Endothelial cell of umbilical vein (primary cell): ENCODE data around the gene SCNM1. TPM values are rescaled to one million over a fixed set of nuclear protein-coding genes. Genes with fewer than 3 reads are reported as not detected.

Experiments used
- BruUV-seq: library from RNA; stranded (reverse); fragments of 400-500 nt; replicated peaks from 2 replicates; lab custom pipeline; 2021; lab: Mats Ljungman, UMichigan
- CTCF ChIA-PET: fragments of 300-600, 350-600 bp; sonication (Branson Sonifier 250); formaldehyde crosslinking; loops from one replicate; lab custom pipeline; 2021; ENCODE audit warnings: antibody characterized with exemption, inconsistent platforms; lab: Charles Lee
- POLR2A ChIA-PET: fragments of 300-600, 350-600 bp; sonication (Branson Sonifier 250); formaldehyde crosslinking; loops from one replicate; lab custom pipeline; 2021; ENCODE audit warnings: antibody characterized with exemption, inconsistent platforms; lab: Charles Lee
- DNase-seq: peaks from one replicate; pipeline ENCODE4 v3.0.0-alpha.2; 2011; ENCODE audit warnings: low read depth, low spot score
- FAIRE-seq: peaks from 2 replicates; lab custom pipeline; 2011; peaks lifted over from hg19 to GRCh38; lab: Jason Lieb, UNC
- H2AFZ ChIP-seq: 2 replicates; pipeline ENCODE4 v1.6.0; 2012; ENCODE audit warnings: low read depth, low read length, control low read depth, inconsistent platforms
- H3K27ac ChIP-seq: 2 replicates; pipeline ENCODE4 v1.5.1; 2011; ENCODE audit warnings: low read depth, mild to moderate bottlenecking, control low read depth, low read length, moderate library complexity; ENCODE audit not compliant: insufficient read depth
- H3K27me3 ChIP-seq, 2 experiments: 2 replicates each; pipeline versions ENCODE4 v1.6.0 to v1.6.1; 2011; ENCODE audit warnings: low read length in 2 of 2, mixed read lengths in 1 of 2; ENCODE audit not compliant: control insufficient read depth in 2 of 2, insufficient read depth in 2 of 2
- H3K36me3 ChIP-seq, 2 experiments: 2 replicates in 1 of 2; 3 replicates in 1 of 2; pipeline ENCODE4 v1.5.1; 2011; ENCODE audit warnings: low read length in 2 of 2, mild to moderate bottlenecking in 1 of 2, moderate library complexity in 1 of 2; ENCODE audit not compliant: control insufficient read depth in 2 of 2, insufficient read depth in 2 of 2; ENCODE audit errors: extremely low read depth in 1 of 2
- H3K4me1 ChIP-seq: 3 replicates; pipeline ENCODE4 v1.5.1; 2011; ENCODE audit warnings: mild to moderate bottlenecking, low read length; ENCODE audit not compliant: control insufficient read depth, insufficient read depth; ENCODE audit errors: extremely low read depth
- H3K4me2 ChIP-seq: 2 replicates; pipeline ENCODE4 v1.6.1; 2011; ENCODE audit warnings: low read length, control low read depth, mixed read lengths; ENCODE audit not compliant: insufficient read depth
- H3K4me3 ChIP-seq, 3 experiments: fragments of 200-600 bp in 1 of 3; sonication (generic), shearing (Covaris generic) in 1 of 3; replicated peaks in 1 of 3; 2 replicates each; pipeline ENCODE4 v1.5.1; 2011 to 2016; ENCODE audit warnings: control low read depth in 3 of 3, low read length in 3 of 3, mild to moderate bottlenecking in 2 of 3, inconsistent platforms in 1 of 3, low read depth in 1 of 3, moderate library complexity in 1 of 3; ENCODE audit not compliant: insufficient read depth in 1 of 3
- H3K79me2 ChIP-seq: 2 replicates; pipeline ENCODE4 v1.6.0; 2012; ENCODE audit warnings: low read length, inconsistent platforms; ENCODE audit not compliant: control insufficient read depth, insufficient read depth
- H3K9ac ChIP-seq: replicated peaks from 2 replicates; pipeline ENCODE3; 2011; ENCODE audit warnings: low read length, control low read depth; ENCODE audit not compliant: insufficient read depth; ENCODE audit errors: extremely low read depth
- H3K9me1 ChIP-seq: replicated peaks from 3 replicates; pipeline ENCODE4 v1.6.0; 2011; ENCODE audit warnings: mild to moderate bottlenecking, low read length; ENCODE audit not compliant: control insufficient read depth, insufficient read depth; ENCODE audit errors: extremely low read depth
- H3K9me3 ChIP-seq: replicated peaks from 2 replicates; pipeline ENCODE4 v1.5.1; 2012; ENCODE audit warnings: low read length, inconsistent platforms; ENCODE audit not compliant: control insufficient read depth, insufficient read depth
- H4K20me1 ChIP-seq: replicated peaks from 2 replicates; pipeline ENCODE3; 2011; ENCODE audit warnings: mild to moderate bottlenecking, low read length; ENCODE audit not compliant: control insufficient read depth, insufficient read depth; ENCODE audit errors: extremely low read depth
- CTCF ChIP-seq, 2 donors: IDR thresholded peaks; 1 replicate in 1 of 2; 2 replicates in 1 of 2; pipeline ENCODE4 v1.5.1; 2011; ENCODE audit warnings: low read length in 2 of 2, mild to moderate bottlenecking in 2 of 2, moderate library complexity in 2 of 2, control low read depth in 1 of 2, inconsistent platforms in 1 of 2, low read depth in 1 of 2; ENCODE audit not compliant: insufficient read depth in 1 of 2; ENCODE audit errors: extremely low read depth in 1 of 2
- EZH2 ChIP-seq: IDR thresholded peaks from 2 replicates; pipeline ENCODE4 v1.6.1; 2012; ENCODE audit warnings: borderline replicate concordance, low read depth, mild to moderate bottlenecking, moderate library complexity, low read length, inconsistent platforms; ENCODE audit not compliant: severe bottlenecking
- FOS ChIP-seq: IDR thresholded peaks from 2 replicates; pipeline ENCODE4 v1.6.1; 2011; ENCODE audit warnings: mild to moderate bottlenecking, low read length, moderate library complexity, borderline replicate concordance; ENCODE audit not compliant: insufficient read depth
- GATA2 ChIP-seq: IDR thresholded peaks from 2 replicates; pipeline ENCODE4 v1.7.0; 2011; ENCODE audit warnings: low read depth, mild to moderate bottlenecking, moderate library complexity, mixed read lengths, low read length; ENCODE audit not compliant: insufficient read length, insufficient read depth
- JUN ChIP-seq: IDR thresholded peaks from 2 replicates; pipeline ENCODE4 v1.6.1; 2011; ENCODE audit warnings: borderline replicate concordance, low read depth; ENCODE audit not compliant: insufficient read length, insufficient read depth
- MAX ChIP-seq: IDR thresholded peaks from 2 replicates; pipeline ENCODE4 v1.6.1; 2011; ENCODE audit not compliant: insufficient read depth, insufficient read length
- MYC ChIP-seq: IDR thresholded peaks from one replicate; pipeline ENCODE4 v1.6.1; 2011; ENCODE audit warnings: mild to moderate bottlenecking, low read depth, low read length
- POLR2A ChIP-seq: IDR thresholded peaks from 2 replicates; pipeline ENCODE4 v1.6.1; 2012; ENCODE audit warnings: low read depth, mild to moderate bottlenecking, control low read depth, low read length
- POLR2AphosphoS5 ChIP-seq: IDR thresholded peaks from 2 replicates; pipeline ENCODE4 v1.6.1; 2012; ENCODE audit warnings: low read depth, mild to moderate bottlenecking, control low read depth, low read length, moderate library complexity; ENCODE audit not compliant: insufficient read depth
- dilution Hi-C: fragments of 300-500 bp; cut with MboI; formaldehyde crosslinking; loops from one replicate; pipeline ENCODE4 v1.15.0; 2019; ENCODE audit warnings: low sequenced_read_pairs; ENCODE audit not compliant: extremely low pct_ligation_motif_present
- intact Hi-C: fragments of 100-400 bp; cut with micrococcal nuclease; formaldehyde crosslinking; loops from one replicate; pipeline ENCODE4 v1.10.0; 2022
- polyA plus RNA-seq, 4 experiments: library from polyadenylated mRNA; depleted of rRNA in 3 of 4; stranded (reverse) in 3 of 4; unstranded in 1 of 4; fragments of >200 nt; gene quantifications; 2 replicates each; pipeline versions ENCODE4 v1.2.1 to v1.2.3, GENCODE V29; 2011 to 2012; ENCODE audit warnings: missing spikeins in 1 of 4
- total RNA-seq: library from RNA; stranded (reverse); gene quantifications from 2 replicates; pipeline ENCODE4 v1.2.3, GENCODE V29; 2021

Gene SCNM1
- total and polyA plus RNA-seq, 2 donors (not counting 3 experiments of a cell fraction or from before 2014, with no cell fraction given), result 17.3 to 43.1 TPM

DNA sequence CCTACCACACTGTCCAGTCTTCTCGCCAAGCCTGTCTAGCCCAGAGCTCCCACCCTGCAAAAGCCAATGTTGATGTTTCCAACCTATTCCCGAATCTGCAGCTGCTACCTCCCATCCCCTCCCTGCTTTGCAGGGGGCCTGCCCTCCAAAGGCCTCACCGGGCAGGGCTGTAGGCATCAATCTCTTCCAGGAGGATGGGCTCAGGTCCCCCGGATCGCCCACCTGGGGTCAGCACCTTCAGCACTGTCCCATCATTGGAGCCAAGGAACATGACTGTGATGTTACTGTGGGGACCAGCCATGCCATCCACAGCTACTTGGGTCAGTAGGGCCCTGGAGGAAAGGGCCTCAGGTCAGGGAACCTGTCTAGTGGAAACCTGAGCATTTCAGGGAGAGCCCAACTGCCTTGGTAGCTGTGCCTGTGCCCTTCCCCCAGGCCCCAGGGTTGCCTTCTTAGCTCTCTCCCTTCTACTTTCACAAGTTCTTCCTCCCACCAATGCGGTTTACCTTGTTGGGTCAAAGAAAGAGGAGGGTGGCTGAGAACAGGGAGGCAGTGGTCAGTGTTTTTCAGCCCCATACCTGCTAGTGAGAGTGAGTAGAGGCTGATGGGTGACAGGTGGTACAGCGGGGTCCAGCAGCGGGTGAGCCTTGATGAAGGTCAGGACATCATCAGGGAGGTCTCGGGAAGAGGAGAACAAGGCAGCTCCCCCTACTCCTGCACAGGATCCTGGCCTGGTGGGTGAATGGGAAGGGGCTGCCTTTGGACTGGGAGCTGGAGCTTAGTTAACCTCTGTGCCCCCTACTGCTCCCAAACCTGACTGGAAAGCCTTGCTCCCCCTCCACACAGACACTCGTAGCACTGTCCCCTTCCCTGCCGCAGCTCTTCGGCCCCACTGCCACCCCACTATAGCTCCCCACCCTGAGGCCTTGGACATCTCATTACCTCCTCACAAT, 30.2 kb upstream of the SCNM1 start:
- ChIA-PET CTCF (interaction anchor here (0.6 to 6.6 kb wide), 5 partner anchors 14 to 44 kb away, joined by 3 to 53 read pairs (median 3); no protein-coding TSS in a partner anchor), POLR2A (no interaction called here)
- Histone ChIP-seq H3K79me2 (no peaks in the 10 kb centered on the region), H3K36me3 (peaks cover 2 to 62% of the 10 kb centered on the region in 2 experiments), H2AFZ (no peak overlapping the region), H3K27ac (no peak overlapping the region), H3K9ac (no peak overlapping the region), H3K27me3 (no peaks in the 10 kb centered on the region), H3K4me1 (peaks cover 6% of the 10 kb centered on the region), H3K4me3 (no peak overlapping the region), H3K9me1 (no peaks in the 10 kb centered on the region), H3K9me3 (no peaks in the 10 kb centered on the region), H4K20me1 (no peaks in the 10 kb centered on the region), H3K4me2 (no peak overlapping the region)
- BruUV-seq, result no TSS peak
- intact Hi-C loops, result no loop called here
- TF ChIP-seq MYC (no peak), POLR2A (no peak), JUN (no peak), MAX (no peak), FOS (no peak), CTCF (IDR thresholded peaks at IDR 0.05; ENCODE audit: extremely low read depth in 1 of 2, insufficient read depth in 1 of 2, low read depth in 1 of 2, low read length in 2 of 2) (no peak), POLR2AphosphoS5 (no peak), EZH2 (no peak), GATA2 (no peak)
- dilution Hi-C loops, result no loop called here
- FAIRE-seq (no peak), DNase-seq (no peak)
